ENCODE measurements around the gene USP9Y. TPM values are rescaled to one million over a fixed set of nuclear protein-coding genes. Genes with fewer than 3 reads are reported as not detected.

The USP9Y gene
- total and polyA plus RNA-seq, 2 donors (not counting 3 experiments of a cell fraction or from before 2014, with no cell fraction given) = 13.6 to 17.4 TPM

GRCh38 chrY:12841368-12841767 is 140.3 kb downstream of the USP9Y start:
- Histone ChIP-seq H3K9me1 (replicated peaks; ENCODE audit: control insufficient read depth, extremely low read depth, insufficient read depth, low read length) (no peaks in the 10 kb centered on the region), H3K9ac (replicated peaks; ENCODE audit: extremely low read depth, insufficient read depth, low read length) (no peak overlapping the region), H3K4me1 (ENCODE audit: control insufficient read depth, extremely low read depth, insufficient read depth, low read length) (no peaks in the 10 kb centered on the region), H3K27ac (ENCODE audit: insufficient read depth, low read depth, low read length) (no peak overlapping the region), H4K20me1 (replicated peaks; ENCODE audit: control insufficient read depth, extremely low read depth, insufficient read depth, low read length) (no peaks in the 10 kb centered on the region), H3K9me3 (replicated peaks; ENCODE audit: control insufficient read depth, insufficient read depth, low read length) (no peaks in the 10 kb centered on the region), H3K4me2 (ENCODE audit: insufficient read depth, low read length) (no peak overlapping the region), H3K79me2 (ENCODE audit: control insufficient read depth, insufficient read depth, low read length) (no peaks in the 10 kb centered on the region), H3K36me3 (ENCODE audit: control insufficient read depth in 2 of 2, extremely low read depth in 1 of 2, insufficient read depth in 2 of 2, low read length in 2 of 2) (no peaks in the 10 kb centered on the region), H3K27me3 (ENCODE audit: control insufficient read depth in 2 of 2, insufficient read depth in 2 of 2, low read length in 2 of 2) (no peaks in the 10 kb centered on the region), H3K4me3 (replicated peaks in 1 of 3; ENCODE audit: insufficient read depth in 1 of 3, low read depth in 1 of 3, low read length in 3 of 3) (no peak overlapping the region), H2AFZ (ENCODE audit: low read depth, low read length) (no peak overlapping the region)
- FAIRE-seq = no peak
- dilution Hi-C loops (cut with MboI; ENCODE audit: extremely low pct_ligation_motif_present, low sequenced_read_pairs) (no loop called here), intact Hi-C loops (cut with micrococcal nuclease) (no loop called here)
- no TSS peak for BruUV-seq (replicated peaks)
- no peak for TF ChIP-seq GATA2 (IDR thresholded peaks at IDR 0.05; ENCODE audit: insufficient read depth, insufficient read length, low read depth, low read length)
- no peak for TF ChIP-seq POLR2A (IDR thresholded peaks at IDR 0.05; ENCODE audit: low read depth, low read length)
- TF ChIP-seq MYC (IDR thresholded peaks at IDR 0.05; ENCODE audit: low read depth, low read length) = no peak
- TF ChIP-seq FOS (IDR thresholded peaks at IDR 0.05; ENCODE audit: borderline replicate concordance, insufficient read depth, low read length) = no peak
- TF ChIP-seq POLR2AphosphoS5 (IDR thresholded peaks at IDR 0.05; ENCODE audit: insufficient read depth, low read depth, low read length) = no peak
- TF ChIP-seq MAX (IDR thresholded peaks at IDR 0.05; ENCODE audit: insufficient read depth, insufficient read length) = no peak
- TF ChIP-seq, protein P1, sequence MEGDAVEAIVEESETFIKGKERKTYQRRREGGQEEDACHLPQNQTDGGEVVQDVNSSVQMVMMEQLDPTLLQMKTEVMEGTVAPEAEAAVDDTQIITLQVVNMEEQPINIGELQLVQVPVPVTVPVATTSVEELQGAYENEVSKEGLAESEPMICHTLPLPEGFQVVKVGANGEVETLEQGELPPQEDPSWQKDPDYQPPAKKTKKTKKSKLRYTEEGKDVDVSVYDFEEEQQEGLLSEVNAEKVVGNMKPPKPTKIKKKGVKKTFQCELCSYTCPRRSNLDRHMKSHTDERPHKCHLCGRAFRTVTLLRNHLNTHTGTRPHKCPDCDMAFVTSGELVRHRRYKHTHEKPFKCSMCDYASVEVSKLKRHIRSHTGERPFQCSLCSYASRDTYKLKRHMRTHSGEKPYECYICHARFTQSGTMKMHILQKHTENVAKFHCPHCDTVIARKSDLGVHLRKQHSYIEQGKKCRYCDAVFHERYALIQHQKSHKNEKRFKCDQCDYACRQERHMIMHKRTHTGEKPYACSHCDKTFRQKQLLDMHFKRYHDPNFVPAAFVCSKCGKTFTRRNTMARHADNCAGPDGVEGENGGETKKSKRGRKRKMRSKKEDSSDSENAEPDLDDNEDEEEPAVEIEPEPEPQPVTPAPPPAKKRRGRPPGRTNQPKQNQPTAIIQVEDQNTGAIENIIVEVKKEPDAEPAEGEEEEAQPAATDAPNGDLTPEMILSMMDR (IDR thresholded peaks at IDR 0.05; ENCODE audit: extremely low read depth in 1 of 2, insufficient read depth in 1 of 2, low read depth in 1 of 2, low read length in 2 of 2) = no peak
- TF ChIP-seq JUN (IDR thresholded peaks at IDR 0.05; ENCODE audit: borderline replicate concordance, insufficient read depth, insufficient read length, low read depth) = no peak
- no peak for TF ChIP-seq EZH2 (IDR thresholded peaks at IDR 0.05; ENCODE audit: borderline replicate concordance, low read depth, low read length, severe bottlenecking)
- DNase-seq (ENCODE audit: low read depth, low spot score) = no peak
- POLR2A ChIA-PET = no interaction called here
- CTCF ChIA-PET = no interaction called here
